Islet of Langerhans (tissue), 1 donor: ENCODE results near the gene ISM1.

ENCODE experiments used
- FAIRE-seq: peaks from one replicate; lab custom pipeline; 2011; peaks lifted over from hg19 to GRCh38; lab: Jason Lieb, UNC

Gene ISM1

DNA sequence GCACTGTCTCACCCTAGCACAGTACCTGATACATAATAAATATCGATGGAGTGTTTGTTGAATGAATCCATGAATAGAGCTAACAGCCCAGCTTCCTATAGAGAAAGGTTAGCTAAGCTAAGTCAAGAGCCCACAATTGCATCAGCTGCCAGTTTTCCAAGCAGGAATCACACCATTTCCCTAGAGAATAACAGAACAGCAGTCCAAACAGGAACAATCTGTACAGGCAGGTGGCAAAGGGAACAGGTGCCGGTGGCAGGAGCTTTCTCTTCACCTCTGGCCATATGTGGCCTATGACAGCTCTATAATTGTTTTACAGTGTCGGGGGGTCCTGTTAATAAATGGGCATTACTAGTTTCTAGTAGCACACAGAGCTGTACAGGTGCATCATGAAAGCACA, 38.8 kb downstream of the ISM1 start:
- no peak for FAIRE-seq

DNA sequence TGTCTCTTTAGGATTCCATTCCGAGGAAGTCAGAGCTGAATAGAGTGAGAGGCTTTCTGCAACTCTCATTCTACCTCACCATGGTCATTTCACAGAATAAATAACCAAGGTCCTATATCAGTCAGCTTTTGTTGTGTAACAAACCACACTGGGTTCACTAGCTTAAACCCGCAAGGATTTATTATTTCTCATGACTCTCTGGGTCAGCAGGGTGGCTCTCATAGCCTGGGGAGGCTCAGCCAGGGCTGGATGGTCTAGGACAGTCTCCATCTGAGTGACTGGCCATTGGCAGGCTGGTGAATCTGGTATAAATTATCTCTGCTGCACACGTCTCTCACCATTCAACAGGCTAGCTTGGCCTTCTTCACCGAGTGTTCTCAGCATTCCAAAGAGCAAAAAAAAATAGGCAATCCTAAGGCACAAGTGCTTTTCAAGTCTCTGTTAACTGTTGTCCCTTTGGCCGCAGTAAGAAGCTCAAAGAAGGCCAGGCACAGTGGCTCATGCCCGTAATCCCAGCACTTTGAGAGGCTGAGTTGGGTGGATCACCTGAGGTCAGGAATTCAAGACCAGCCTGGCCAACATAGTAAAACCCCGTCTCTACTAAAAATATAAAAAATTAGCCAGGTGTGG, 39.7 kb downstream of the ISM1 start:
- no peak for FAIRE-seq

DNA sequence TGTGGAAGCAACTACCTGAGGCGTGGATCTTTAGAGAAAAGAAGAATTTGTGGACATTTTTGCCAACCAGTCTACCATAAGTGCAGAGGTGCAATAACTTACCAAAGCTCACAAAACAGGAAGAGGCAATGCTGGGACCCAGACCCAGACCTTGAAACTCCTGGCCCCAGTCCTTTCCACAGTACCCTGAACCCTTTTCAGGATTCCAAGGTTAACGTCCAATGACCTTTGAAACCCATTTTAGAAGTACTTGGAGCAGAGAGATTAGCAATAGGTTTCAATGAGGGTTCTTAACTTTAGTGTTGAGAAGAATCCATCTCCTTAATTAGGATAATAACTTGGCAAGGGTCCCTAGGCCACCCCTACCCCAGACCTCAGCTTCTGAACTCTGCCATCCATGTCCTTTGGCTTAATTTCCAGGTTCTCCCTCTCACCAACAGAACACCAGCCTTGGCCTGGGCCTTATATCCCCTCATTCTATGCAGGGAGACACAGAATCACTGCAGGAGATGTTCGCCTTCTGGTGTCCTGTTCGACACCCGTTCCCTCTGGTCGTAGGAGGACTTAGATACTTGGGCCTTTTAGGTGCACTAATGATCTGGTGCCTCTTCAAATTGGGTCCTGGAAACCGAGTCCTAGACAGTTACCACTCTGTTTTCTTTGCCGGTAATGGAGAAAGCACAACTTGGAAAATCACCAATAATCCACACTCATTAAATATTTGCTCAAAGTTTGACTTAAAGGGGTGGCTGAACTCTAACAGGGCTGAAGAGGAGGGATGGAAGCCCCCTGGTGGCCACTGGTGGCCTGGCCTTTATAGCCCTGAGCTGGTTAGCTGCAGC, 40.6 kb downstream of the ISM1 start:
- FAIRE-seq = no peak

DNA sequence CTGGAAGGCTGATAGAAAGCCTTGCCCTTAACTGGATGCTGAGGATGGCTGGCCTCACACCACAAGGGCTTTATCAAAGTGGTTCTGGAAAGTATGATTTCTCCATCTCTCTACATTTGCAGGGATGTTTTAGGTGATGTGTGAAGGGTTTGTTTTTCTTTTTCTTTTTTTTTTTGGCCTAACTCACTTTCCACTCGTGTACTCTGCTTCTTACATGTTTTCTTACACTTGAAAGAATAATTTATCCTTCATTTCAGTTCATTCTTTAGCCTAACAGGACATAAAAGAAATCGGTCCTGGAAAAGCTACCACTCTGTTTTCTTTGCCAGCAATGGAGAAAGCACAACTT, 41.2 kb downstream of the ISM1 start:
- FAIRE-seq = no peak

DNA sequence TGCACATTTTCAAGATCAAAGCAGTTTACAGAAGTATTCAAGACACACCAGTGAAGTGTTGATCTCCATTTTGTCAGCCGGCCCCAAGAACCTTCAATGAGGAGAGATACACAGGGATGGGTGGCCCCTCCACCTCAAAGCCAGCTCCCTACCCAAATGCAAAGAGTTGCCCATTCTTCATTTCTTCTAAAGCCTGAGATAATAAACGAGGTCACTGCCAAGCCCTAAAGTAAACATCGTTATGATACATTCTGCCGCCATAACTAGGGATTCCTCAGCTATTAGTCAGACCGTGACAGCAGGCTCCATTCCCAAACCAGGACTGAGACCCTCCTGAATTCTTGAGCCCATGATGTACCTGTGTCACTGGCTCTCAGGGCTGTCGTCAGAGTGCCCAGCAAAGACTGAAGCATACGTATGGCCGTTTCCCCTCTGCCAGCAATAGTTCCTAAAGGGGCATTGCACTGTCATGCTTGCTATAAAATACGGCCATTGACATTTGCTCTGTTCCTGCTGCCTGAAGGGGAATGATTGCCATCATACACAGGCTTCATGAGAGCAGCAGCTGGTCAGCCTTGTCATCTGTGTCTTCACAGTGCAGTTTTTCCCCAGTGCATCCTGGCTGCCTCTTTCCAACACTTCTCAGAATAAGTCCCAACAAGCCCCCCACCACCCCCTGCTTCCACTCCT, 41.7 kb downstream of the ISM1 start:
- no peak for FAIRE-seq

DNA sequence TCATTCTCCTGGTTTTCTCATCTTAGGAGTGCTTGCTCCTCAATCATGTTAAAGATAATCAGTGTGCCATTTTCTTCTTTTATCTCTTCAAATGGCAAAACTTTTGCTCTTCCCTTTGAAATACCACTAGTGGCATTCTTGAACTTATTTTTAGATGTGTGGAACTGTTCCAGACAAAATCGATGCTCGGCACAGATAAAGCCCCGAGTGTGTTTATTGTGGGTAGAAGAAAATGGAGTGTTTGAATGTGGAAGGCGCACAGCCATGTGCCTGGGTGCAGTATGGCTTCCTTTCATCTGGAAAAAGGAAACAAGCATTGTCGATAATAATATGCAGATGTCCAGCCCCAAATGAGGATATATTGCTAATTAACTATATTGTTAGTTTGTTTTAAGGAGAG, 42.4 kb downstream of the ISM1 start:
- FAIRE-seq = no peak

DNA sequence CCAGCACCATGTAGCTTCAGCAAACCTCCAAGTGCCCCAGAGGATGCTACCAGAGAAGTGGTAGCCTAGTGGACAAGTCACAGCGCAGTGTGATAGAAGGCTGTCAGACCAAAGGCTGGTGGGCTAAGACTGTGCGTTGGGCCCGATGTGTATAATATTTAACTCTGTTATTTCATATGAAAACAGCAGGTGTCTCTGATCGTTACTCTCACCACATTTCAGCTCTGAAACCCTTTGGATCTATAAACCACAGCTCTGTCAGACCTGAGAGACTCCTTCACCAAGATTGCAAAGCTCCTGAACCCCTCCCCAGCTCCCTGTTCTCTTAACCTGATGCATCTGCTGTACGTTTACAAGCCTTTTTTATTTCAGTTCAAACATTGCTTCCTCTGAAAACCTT, 43.8 kb downstream of the ISM1 start:
- FAIRE-seq = no peak

DNA sequence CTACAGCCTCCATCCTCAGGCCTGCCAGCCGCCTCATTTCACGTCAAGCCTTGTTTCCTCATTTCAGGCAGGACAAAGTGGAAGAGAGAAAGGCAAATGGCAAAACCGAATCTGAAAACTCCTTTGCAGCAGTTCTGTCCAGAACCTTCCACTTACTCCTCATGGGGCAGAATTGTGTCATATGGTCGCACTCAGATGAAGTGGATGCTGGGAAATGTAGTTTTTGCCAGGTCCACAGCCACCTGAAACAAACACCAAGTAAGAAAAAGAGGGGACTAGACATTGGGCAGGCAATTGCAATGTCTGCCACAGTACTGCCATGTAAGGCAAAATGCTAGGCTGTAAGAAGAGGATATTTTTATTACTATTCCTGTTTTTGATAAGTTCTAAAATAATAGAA, 44.9 kb downstream of the ISM1 start:
- no peak for FAIRE-seq

DNA sequence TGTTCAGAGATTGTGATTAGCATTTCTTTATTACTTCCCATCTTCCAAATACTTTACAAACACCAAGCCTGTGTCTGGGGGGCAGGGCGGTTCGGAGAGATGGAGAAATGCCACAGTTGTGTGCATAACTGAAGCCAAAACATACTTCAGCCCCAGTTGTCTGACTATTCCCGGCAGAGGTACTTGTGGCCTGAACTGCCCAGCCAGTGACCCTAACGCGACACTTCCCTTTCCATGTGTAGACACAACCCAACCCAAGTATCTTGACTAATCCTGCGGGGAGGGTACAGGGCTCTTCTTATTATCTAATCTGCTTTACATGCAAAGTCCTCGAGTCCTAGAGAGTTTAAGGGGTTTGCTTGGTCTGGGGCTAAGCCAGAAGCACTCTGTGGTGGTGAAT, 46.2 kb downstream of the ISM1 start:
- no peak for FAIRE-seq

DNA sequence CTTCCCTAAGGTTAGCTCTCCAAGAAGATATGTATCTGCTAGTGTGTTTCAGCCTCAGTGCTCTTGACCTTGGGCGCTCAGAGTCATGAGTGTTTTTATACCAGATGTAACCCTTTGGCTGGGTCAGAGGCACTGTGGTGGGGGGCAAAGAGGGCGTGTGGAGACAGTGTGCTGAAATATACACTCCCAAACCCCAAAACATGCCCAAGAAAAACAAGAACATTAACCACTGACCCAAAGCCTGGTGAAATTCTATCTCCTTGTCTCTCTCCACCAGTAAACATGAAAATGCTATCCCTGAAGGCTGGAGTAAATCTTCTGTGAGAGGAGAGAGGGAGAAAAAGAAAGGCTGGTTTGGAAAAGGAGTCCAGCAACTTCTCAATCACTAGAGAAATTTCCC, 47.9 kb downstream of the ISM1 start:
- no peak for FAIRE-seq

DNA sequence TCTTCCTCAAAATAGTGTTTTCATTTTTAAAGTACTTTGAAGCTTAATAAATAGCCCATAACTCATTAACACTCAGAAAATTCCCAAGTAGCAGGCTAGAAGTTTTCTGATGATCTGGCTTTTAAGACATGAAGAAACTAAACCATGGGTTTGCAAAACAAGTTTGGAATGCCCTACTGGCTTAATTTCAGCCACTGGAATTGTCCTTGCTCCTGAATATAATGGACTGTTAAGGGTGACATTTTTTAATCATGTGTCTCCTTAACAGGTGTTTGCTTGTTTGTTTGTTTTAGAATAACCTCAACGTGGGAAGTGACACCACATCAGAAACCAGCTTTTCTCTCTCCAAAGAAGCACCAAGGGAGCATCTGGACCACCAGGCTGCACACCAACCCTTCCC, 49.1 kb downstream of the ISM1 start:
- FAIRE-seq = no peak

DNA sequence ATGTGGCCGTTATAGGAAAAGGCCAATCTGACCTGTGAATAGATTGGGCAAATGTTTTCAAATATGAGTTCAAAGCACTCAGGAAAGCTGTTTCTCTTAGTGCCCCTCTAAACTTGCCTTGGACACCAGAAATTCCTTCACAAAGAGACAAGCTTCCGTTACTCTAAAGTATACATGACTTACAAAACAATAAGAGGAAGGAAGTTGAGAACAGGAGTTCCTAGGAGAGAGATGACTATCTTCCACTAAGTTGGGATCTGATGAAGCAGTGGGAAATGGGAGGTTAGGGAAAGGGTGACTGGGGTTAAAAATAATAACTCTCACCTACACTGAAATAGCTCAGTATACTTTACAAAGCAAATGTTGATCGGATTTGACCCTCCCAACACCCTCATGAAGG, 50.0 kb downstream of the ISM1 start:
- no peak for FAIRE-seq

DNA sequence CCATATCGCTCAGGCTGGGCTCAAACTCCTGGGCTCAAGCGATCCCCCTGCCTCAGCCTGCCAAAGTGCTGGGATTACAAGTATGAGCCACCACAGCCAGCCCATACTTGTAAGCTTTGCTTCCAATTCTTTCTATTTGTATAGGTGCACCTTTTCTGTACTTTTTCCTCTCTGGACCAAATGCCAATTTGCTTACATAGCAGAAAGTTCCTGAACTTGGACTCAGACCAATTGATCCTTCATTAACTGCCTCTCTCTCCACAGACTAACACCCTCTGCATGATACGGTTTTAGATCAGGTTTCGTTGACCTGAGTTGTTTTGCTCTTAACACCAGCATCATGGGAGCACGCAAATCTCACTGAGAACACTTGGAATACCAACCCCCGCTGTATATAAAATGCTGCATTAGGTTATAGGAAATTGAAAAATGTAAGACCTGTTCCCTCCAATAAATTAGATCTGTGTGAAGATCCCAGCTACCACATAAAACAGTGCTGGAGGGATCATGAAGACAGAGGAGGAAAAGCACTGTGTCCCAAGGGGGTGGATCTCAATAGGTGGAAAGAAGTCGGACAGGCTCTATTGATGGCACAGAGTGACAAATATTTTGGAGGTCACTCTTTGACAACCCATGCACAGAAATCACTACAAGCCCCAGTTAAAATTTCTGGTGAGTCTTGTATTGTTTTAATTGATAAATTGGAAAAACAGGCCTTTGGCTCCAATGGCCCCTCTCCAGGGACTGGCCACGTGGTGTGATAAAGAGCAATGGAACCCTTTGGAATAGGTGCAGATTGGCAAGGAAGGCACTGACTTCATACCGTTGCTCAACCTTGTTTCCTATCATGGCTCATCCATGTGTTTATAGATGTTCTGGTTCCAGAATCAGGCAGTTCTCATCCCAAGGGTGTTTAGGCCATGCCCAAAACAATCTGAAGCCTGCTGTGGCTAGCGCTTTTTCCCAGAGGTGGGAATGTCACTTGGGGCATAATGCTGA, 51.2 kb downstream of the ISM1 start:
- FAIRE-seq = no peak

DNA sequence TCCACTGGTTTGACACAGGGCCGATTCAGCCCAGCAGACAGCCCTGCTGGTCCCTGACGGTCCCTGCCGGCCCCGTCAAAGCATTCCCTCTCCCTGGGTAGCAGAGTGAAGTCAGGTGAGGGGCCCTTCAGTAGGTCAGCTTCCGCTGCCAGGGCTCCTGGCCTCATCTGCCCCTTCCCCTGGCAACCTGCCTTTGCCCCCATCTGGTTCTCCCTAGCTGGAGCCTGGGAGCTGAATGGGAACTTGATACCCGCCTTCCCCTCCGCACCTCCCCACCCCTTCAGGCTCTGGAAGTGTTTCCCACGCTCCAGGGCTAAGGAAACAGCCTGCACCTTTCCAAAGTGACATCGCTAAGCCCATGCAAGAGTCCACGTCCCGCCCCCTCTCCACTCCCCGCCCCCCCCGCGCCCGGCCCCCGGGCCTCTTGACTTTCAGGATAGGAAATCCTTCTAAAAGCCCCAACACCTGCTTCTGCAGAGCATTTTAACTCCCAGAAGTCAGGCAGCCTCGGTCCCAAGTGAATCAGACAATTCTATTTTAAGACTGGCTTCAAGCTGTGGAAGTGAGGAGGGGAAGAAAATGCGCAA, 53.3 kb downstream of the ISM1 start:
- no peak for FAIRE-seq

DNA sequence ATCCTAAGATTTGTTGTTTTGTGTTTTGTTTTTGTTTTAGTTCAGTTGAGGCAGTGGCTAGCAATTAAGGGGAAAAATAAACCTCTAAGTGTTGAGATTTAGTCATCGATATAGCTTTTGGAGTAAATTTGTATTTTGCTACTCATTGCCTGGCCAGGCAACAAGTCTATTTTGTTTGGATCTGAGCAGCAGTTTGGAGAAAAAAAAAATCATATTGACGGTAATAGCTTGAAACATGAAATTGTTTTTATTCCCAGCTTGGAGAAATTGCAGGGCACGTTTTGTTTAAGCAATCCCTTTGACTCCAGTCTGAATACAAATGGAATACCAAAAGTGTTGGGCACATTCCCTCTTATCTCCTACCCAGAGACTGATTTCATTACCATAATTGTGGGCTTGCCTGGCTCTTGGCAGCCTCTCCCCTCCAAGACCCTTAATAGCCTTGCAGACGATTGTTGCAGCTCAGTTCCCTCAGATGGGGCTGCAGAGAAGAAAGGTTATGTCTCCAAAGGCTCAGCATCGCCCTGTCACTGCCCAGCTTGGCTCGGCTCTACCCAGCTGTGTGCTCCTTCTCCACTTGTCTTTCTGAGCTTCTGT, 56.0 kb downstream of the ISM1 start:
- FAIRE-seq = no peak

DNA sequence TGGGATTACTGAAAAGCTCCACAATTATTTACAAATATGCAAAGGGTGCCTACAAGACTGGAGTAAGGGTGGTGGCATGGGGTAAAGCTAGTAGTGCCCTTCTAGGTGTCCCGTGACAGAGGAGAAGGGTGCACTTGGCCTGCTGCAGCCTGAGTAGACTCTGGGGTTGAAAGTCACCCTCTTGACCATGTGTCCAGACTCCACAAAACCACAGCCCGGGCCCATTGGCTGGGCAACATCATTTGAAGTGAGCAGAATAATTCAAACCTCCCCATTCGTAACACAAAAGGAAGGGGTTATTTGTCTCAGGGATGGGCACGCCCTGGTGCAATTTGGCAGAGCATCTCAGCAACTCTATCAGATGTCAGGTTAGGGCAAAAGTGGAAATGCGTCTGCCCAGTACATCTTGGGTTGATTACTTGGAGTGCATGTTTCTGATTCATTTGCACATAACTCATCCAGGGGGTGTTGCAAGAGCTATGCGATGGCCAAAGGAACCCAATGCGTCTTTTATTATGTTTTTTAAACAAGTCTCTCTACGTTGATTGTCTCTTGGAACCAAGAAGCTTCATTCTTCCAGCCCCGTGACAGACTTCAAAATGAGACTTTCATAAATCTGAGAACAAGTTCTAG, 56.7 kb downstream of the ISM1 start:
- no peak for FAIRE-seq

DNA sequence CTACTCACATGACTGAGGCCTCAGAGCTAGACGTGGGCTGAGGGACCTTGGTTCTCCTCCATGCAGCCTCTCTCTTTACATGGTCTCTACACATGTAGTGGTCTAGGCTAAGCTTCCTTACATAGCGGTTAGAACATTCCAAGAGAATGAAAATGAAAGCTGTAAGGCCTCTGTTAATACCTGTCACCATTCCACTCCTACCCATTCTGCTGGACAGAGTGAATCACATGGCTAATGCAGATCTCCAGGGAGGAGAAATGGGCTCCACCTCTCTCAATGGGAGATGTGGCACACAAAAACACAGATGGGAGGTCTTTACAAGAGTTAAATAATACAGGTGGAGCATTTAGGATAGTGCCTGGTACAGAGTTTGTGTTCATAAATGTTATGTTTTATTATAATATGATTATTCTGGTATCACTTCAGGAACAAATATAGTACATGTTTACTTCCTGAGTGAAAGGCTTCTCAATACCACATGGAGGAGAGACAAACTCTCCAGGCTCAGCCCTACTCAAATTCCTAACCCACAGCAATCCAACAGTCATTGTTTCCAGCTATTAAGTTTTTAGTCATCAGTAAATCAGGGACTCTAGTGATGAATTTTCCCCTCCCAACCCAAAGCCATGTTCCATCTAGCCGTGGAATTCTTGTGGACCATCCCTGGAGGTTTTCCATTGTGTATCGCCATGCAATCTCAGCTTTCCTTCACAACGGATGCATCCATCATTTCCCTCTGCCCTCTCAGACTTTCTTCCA, 57.9 kb downstream of the ISM1 start:
- FAIRE-seq = no peak

DNA sequence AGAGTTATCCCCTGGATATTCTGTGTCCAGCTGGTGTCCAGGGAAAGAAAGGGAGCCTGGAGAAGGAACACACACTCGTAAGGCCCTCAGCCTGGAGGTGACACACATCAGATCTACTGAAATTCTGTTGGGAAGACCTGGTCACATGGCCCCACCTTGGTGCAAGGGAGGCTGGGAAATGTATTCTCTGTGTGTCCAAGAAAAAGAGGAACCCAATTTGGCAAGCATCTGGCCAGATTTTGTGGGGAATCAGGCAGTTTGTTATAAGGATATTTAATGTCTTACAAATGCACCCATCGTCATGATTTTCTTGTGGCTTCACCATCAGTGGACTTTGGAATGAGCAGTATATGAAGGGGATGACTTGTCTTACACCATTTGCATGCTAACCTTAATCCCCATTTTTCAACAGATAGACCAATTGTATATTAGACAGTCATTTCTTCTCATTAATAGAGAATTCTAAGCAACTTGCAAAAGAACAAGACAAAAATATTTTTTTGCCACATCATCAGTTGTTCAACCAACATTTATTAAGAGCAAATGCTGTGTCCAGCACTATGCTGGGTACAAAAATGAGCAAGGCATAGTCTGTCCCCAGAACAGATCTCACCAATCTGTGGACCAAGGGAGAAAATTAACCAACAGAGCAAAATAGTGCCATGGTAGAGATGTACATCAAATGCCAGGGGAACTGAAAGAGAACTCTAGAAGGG, 59.7 kb downstream of the ISM1 start:
- no peak for FAIRE-seq
